ENCODE data around the gene STX1B.
A peak's percentile ranks its signal among the peaks of the same experiment; 100 is the strongest.
"Not testable (repeated sequence)": the region's sequence is repeated elsewhere in the genome, so short reads cannot be mapped to it uniquely, and the experiment has no call there.

STX1B gene

GRCh38 chr16:31016018-31016417 lies 5.6 kb upstream of the STX1B start:
- Histone ChIP-seq H3K27me3 (ENCODE audit: insufficient read depth, low read length) (peaks cover 2% of the 10 kb centered on the region; the same call in 1 of the 2 replicates), H3K36me3 (ENCODE audit: insufficient read depth, low read length) (no peaks in the 10 kb centered on the region), H3K4me2 (ENCODE audit: low read length) (no peak overlapping the region), H3K4me3 (ENCODE audit: low read depth, low read length, poor library complexity, severe bottlenecking) (no peak overlapping the region), H3F3A (ENCODE audit: insufficient read depth, low read length) (no peaks in the 10 kb centered on the region), H3K27ac (ENCODE audit: low read depth, low read length, poor library complexity, severe bottlenecking) (no peak overlapping the region), H4K20me1 (ENCODE audit: insufficient read depth, low read length) (no peaks in the 10 kb centered on the region), H3K79me2 (ENCODE audit: insufficient read depth, low read length) (no peaks in the 10 kb centered on the region), H3K4me1 (ENCODE audit: insufficient read depth, low read length, severe bottlenecking) (no peaks in the 10 kb centered on the region), H3K9me3 (ENCODE audit: low read length) (no peaks in the 10 kb centered on the region), H3K9me2 (ENCODE audit: low read depth, low read length) (no peaks in the 10 kb centered on the region), H2AFZ (ENCODE audit: low read length) (no peak overlapping the region), H3K9ac (ENCODE audit: low read length) (no peak overlapping the region)
- no peak for TF ChIP-seq EZH2 (IDR thresholded peaks at IDR 0.05; ENCODE audit: borderline replicate concordance, low read length)
- TF ChIP-seq CTCF (IDR thresholded peaks at IDR 0.05; ENCODE audit: low read length): peak; percentile 23; the same call in 1 of the 2 replicates

DNA sequence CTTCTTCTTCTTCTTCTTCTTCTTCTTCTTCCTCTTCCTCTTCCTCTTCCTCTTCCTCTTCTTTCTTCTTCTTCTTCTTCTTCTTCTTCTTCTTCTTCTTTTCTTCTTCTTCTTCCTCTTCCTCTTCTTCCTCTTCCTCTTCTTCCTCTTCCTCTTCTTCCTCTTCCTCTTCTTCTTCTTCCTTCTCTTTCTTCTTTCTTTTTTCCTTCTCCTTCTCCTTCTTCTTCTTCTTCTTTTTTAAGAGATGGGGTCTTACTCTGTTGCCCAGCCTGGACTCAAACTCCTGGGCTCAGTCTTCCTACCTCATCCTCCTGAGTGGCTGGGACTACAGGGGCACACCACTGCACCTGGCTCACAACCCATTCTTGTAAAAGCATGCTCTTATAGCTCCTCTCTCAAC lies 2.9 kb upstream of the STX1B start:
- H3F3A ChIP-seq (ENCODE audit: insufficient read depth, low read length); H2AFZ ChIP-seq (ENCODE audit: low read length); H3K27ac ChIP-seq (ENCODE audit: low read depth, low read length, poor library complexity, severe bottlenecking); H3K36me3 ChIP-seq (ENCODE audit: insufficient read depth, low read length); H3K79me2 ChIP-seq (ENCODE audit: insufficient read depth, low read length); H3K9me2 ChIP-seq (ENCODE audit: low read depth, low read length); H3K4me3 ChIP-seq (ENCODE audit: low read depth, low read length, poor library complexity, severe bottlenecking); H3K4me1 ChIP-seq (ENCODE audit: insufficient read depth, low read length, severe bottlenecking); H3K9me3 ChIP-seq (ENCODE audit: low read length); H3K9ac ChIP-seq (ENCODE audit: low read length); H3K4me2 ChIP-seq (ENCODE audit: low read length); H4K20me1 ChIP-seq (ENCODE audit: insufficient read depth, low read length): not testable (repeated sequence)
- H3K27me3 ChIP-seq (ENCODE audit: insufficient read depth, low read length): peaks cover 11% of the 10 kb centered on the region; the same call in 1 of the 2 replicates

DNA sequence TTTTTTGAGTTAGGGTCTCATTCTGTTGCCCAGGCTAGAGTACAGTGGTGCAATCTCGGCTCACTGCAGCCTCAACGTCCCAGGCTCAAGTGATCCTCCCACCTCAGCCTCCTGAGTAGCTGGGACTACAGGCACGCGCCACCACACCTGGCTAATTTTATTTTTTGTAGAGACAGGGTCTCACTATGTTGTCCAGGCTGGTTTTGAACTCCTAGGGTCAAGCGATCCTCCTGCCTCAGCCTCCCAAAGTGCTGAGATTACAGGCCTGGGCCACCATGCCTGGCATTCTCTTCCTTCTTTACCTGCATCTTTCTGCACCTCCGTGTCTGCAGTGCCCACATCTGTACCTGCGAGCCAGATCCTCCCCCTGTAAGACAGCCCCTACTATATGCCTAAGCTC lies 1.4 kb upstream of the STX1B start:
- H3K4me1 ChIP-seq (ENCODE audit: insufficient read depth, low read length, severe bottlenecking); H3K4me2 ChIP-seq (ENCODE audit: low read length); H3K9me3 ChIP-seq (ENCODE audit: low read length); H3K36me3 ChIP-seq (ENCODE audit: insufficient read depth, low read length); H3K9ac ChIP-seq (ENCODE audit: low read length); H4K20me1 ChIP-seq (ENCODE audit: insufficient read depth, low read length); H3F3A ChIP-seq (ENCODE audit: insufficient read depth, low read length); H3K79me2 ChIP-seq (ENCODE audit: insufficient read depth, low read length); H3K9me2 ChIP-seq (ENCODE audit: low read depth, low read length); H2AFZ ChIP-seq (ENCODE audit: low read length); H3K4me3 ChIP-seq (ENCODE audit: low read depth, low read length, poor library complexity, severe bottlenecking); H3K27ac ChIP-seq (ENCODE audit: low read depth, low read length, poor library complexity, severe bottlenecking): not testable (repeated sequence)
- peaks cover 11% of the 10 kb centered on the region; the same call in 1 of the 2 replicates for H3K27me3 ChIP-seq (ENCODE audit: insufficient read depth, low read length)

GRCh38 chr16:31009894-31010584 lies 399 bp downstream of the STX1B start:
- Histone ChIP-seq H3K27ac (ENCODE audit: low read depth, low read length, poor library complexity, severe bottlenecking) (no peak overlapping the region), H3K9ac (ENCODE audit: low read length) (no peak overlapping the region), H3K79me2 (ENCODE audit: insufficient read depth, low read length) (no peaks in the 10 kb centered on the region), H3K36me3 (ENCODE audit: insufficient read depth, low read length) (no peaks in the 10 kb centered on the region), H2AFZ (ENCODE audit: low read length) (no peak overlapping the region), H3F3A (ENCODE audit: insufficient read depth, low read length) (no peaks in the 10 kb centered on the region), H3K9me2 (ENCODE audit: low read depth, low read length) (no peaks in the 10 kb centered on the region), H3K27me3 (ENCODE audit: insufficient read depth, low read length) (peaks cover 17% of the 10 kb centered on the region; the same call in 1 of the 2 replicates), H3K4me2 (ENCODE audit: low read length) (no peak overlapping the region), H4K20me1 (ENCODE audit: insufficient read depth, low read length) (no peaks in the 10 kb centered on the region), H3K4me1 (ENCODE audit: insufficient read depth, low read length, severe bottlenecking) (no peaks in the 10 kb centered on the region), H3K9me3 (ENCODE audit: low read length) (no peaks in the 10 kb centered on the region), H3K4me3 (ENCODE audit: low read depth, low read length, poor library complexity, severe bottlenecking) (no peak overlapping the region)
- TF ChIP-seq EZH2 (IDR thresholded peaks at IDR 0.05; ENCODE audit: borderline replicate concordance, low read length) (no peak), CTCF (IDR thresholded peaks at IDR 0.05; ENCODE audit: low read length) (no peak)
